ENCODE measurements around the gene CCR3. TPM values are rescaled to one million over a fixed set of nuclear protein-coding genes. Genes with fewer than 3 reads are reported as not detected.
A peak's percentile ranks its signal among the peaks of the same experiment; 100 is the strongest.

CCR3 gene
- total RNA-seq, 3 donors from 2014 or later: not detected

GRCh38 chr3:46209746-46210470, 32.4 kb upstream of the CCR3 start:
- Mint-ChIP-seq H3K4me1 (ENCODE audit: low read depth) (peaks cover 27% of the 10 kb centered on the region), H3K36me3 (ENCODE audit: insufficient read depth) (no peaks in the 10 kb centered on the region), H3K27me3 (ENCODE audit: low read depth) (no peaks in the 10 kb centered on the region), H3K9me3 (no peaks in the 10 kb centered on the region), H3K4me3 (no peak overlapping the region)
- ATAC-seq (no peak), DNase-seq (no peak)

GRCh38 chr3:46212101-46212500, 30.2 kb upstream of the CCR3 start:
- H3K27me3 Mint-ChIP-seq (ENCODE audit: low read depth): no peaks in the 10 kb centered on the region
- H3K4me1 Mint-ChIP-seq (ENCODE audit: low read depth): peaks cover 22% of the 10 kb centered on the region
- no peak for DNase-seq
- ATAC-seq: no peak
- no peaks in the 10 kb centered on the region for H3K36me3 Mint-ChIP-seq (ENCODE audit: insufficient read depth)
- H3K9me3 Mint-ChIP-seq: no peaks in the 10 kb centered on the region
- no peak overlapping the region for H3K4me3 Mint-ChIP-seq

GRCh38 chr3:46213201-46213600, 29.1 kb upstream of the CCR3 start:
- DNase-seq: no peak
- Mint-ChIP-seq H3K27me3 (ENCODE audit: low read depth) (no peaks in the 10 kb centered on the region), H3K4me3 (no peak overlapping the region), H3K36me3 (ENCODE audit: insufficient read depth) (no peaks in the 10 kb centered on the region), H3K9me3 (no peaks in the 10 kb centered on the region), H3K4me1 (ENCODE audit: low read depth) (peaks cover 12% of the 10 kb centered on the region)
- ATAC-seq: peak; percentile 29 to 53

GRCh38 chr3:46214751-46215352, 27.4 kb upstream of the CCR3 start:
- H3K27me3 Mint-ChIP-seq (ENCODE audit: low read depth): no peaks in the 10 kb centered on the region
- ATAC-seq (no peak), DNase-seq (no peak)
- H3K4me1 Mint-ChIP-seq (ENCODE audit: low read depth): no peaks in the 10 kb centered on the region
- H3K36me3 Mint-ChIP-seq (ENCODE audit: insufficient read depth): no peaks in the 10 kb centered on the region
- no peak overlapping the region for H3K4me3 Mint-ChIP-seq
- no peaks in the 10 kb centered on the region for H3K9me3 Mint-ChIP-seq

GRCh38 chr3:46215810-46216414, 26.3 kb upstream of the CCR3 start:
- Mint-ChIP-seq H3K4me3 (no peak overlapping the region), H3K36me3 (ENCODE audit: insufficient read depth) (no peaks in the 10 kb centered on the region), H3K9me3 (no peaks in the 10 kb centered on the region), H3K27me3 (ENCODE audit: low read depth) (no peaks in the 10 kb centered on the region), H3K4me1 (ENCODE audit: low read depth) (no peaks in the 10 kb centered on the region)
- no peak for DNase-seq
- ATAC-seq: no peak

- no peaks in the 10 kb centered on the region for H3K36me3 Mint-ChIP-seq (ENCODE audit: insufficient read depth)
- no peaks in the 10 kb centered on the region for H3K27me3 Mint-ChIP-seq (ENCODE audit: low read depth)
- no peaks in the 10 kb centered on the region for H3K9me3 Mint-ChIP-seq
- DNase-seq (no peak), ATAC-seq (no peak)
- H3K4me1 Mint-ChIP-seq (ENCODE audit: low read depth): no peaks in the 10 kb centered on the region
- H3K4me3 Mint-ChIP-seq: no peak overlapping the region
These were observed 24.0 kb upstream of the CCR3 start for GRCh38 chr3:46218196-46218709.

- DNase-seq (no peak), ATAC-seq (no peak)
- Mint-ChIP-seq H3K4me1 (ENCODE audit: low read depth) (no peaks in the 10 kb centered on the region), H3K36me3 (ENCODE audit: insufficient read depth) (no peaks in the 10 kb centered on the region), H3K9me3 (peaks cover 2% of the 10 kb centered on the region), H3K4me3 (no peak overlapping the region), H3K27me3 (ENCODE audit: low read depth) (no peaks in the 10 kb centered on the region)
These were observed 20.9 kb upstream of the CCR3 start for GRCh38 chr3:46221391-46221790.

GRCh38 chr3:46221938-46222337, 20.3 kb upstream of the CCR3 start:
- H3K36me3 Mint-ChIP-seq (ENCODE audit: insufficient read depth): peaks cover 2% of the 10 kb centered on the region
- peaks cover 2% of the 10 kb centered on the region for H3K27me3 Mint-ChIP-seq (ENCODE audit: low read depth)
- DNase-seq (no peak), ATAC-seq (no peak)
- H3K4me1 Mint-ChIP-seq (ENCODE audit: low read depth): no peaks in the 10 kb centered on the region
- no peak overlapping the region for H3K4me3 Mint-ChIP-seq
- H3K9me3 Mint-ChIP-seq: peaks cover 5% of the 10 kb centered on the region

- H3K27me3 Mint-ChIP-seq (ENCODE audit: low read depth): peaks cover 2% of the 10 kb centered on the region
- no peak overlapping the region for H3K4me3 Mint-ChIP-seq
- ATAC-seq (no peak), DNase-seq (no peak)
- no peaks in the 10 kb centered on the region for H3K4me1 Mint-ChIP-seq (ENCODE audit: low read depth)
- peaks cover 5% of the 10 kb centered on the region for H3K9me3 Mint-ChIP-seq
- H3K36me3 Mint-ChIP-seq (ENCODE audit: insufficient read depth): peaks cover 2% of the 10 kb centered on the region
These were observed 19.7 kb upstream of the CCR3 start for GRCh38 chr3:46222435-46223161.

GRCh38 chr3:46228260-46229242, 13.7 kb upstream of the CCR3 start:
- ATAC-seq (peak in 1 of 2 donors; percentile 28), DNase-seq (no peak)
- H3K36me3 Mint-ChIP-seq (ENCODE audit: insufficient read depth): peaks cover 2% of the 10 kb centered on the region
- peaks cover 4% of the 10 kb centered on the region for H3K27me3 Mint-ChIP-seq (ENCODE audit: low read depth)
- peaks cover 11% of the 10 kb centered on the region for H3K4me1 Mint-ChIP-seq (ENCODE audit: low read depth)
- peaks cover 5% of the 10 kb centered on the region for H3K9me3 Mint-ChIP-seq
- H3K4me3 Mint-ChIP-seq: no peak overlapping the region

- peaks cover 4% of the 10 kb centered on the region for H3K9me3 Mint-ChIP-seq
- peaks cover 2% of the 10 kb centered on the region for H3K36me3 Mint-ChIP-seq (ENCODE audit: insufficient read depth)
- H3K27me3 Mint-ChIP-seq (ENCODE audit: low read depth): peaks cover 6% of the 10 kb centered on the region
- H3K4me1 Mint-ChIP-seq (ENCODE audit: low read depth): peaks cover 13% of the 10 kb centered on the region
- ATAC-seq: peak in 1 of 2 donors; percentile 43
- no peak for DNase-seq
- H3K4me3 Mint-ChIP-seq: no peak overlapping the region
These were observed 10.9 kb upstream of the CCR3 start for GRCh38 chr3:46231323-46231722.

- Mint-ChIP-seq H3K4me3 (no peak overlapping the region), H3K4me1 (ENCODE audit: low read depth) (peaks cover 13% of the 10 kb centered on the region), H3K27me3 (ENCODE audit: low read depth) (peaks cover 2% of the 10 kb centered on the region), H3K36me3 (ENCODE audit: insufficient read depth) (no peaks in the 10 kb centered on the region), H3K9me3 (no peaks in the 10 kb centered on the region)
- no peak for ATAC-seq
- DNase-seq: no peak
These were observed 9.1 kb upstream of the CCR3 start for GRCh38 chr3:46233194-46233593.

- Mint-ChIP-seq H3K27me3 (ENCODE audit: low read depth) (peaks cover 2% of the 10 kb centered on the region), H3K4me1 (ENCODE audit: low read depth) (peaks cover 5% of the 10 kb centered on the region), H3K36me3 (ENCODE audit: insufficient read depth) (no peaks in the 10 kb centered on the region), H3K9me3 (no peaks in the 10 kb centered on the region), H3K4me3 (no peak overlapping the region)
- ATAC-seq (no peak), DNase-seq (no peak)
These were observed 6.8 kb upstream of the CCR3 start for GRCh38 chr3:46235425-46235824.
